HG03196 (cell line): ENCODE results near the gene TMEM179B.
A peak's percentile ranks its signal among the peaks of the same experiment; 100 is the strongest.
"Not testable (repeated sequence)": the region's sequence is repeated elsewhere in the genome, so short reads cannot be mapped to it uniquely, and the experiment has no call there.

ENCODE experiments used
- ATAC-seq: cut with Tn5 transposase; IDR thresholded peaks from one replicate; pipeline ENCODE4 v1.9.1; 2021; ENCODE audit not compliant: unreplicated experiment

The TMEM179B gene

DNA sequence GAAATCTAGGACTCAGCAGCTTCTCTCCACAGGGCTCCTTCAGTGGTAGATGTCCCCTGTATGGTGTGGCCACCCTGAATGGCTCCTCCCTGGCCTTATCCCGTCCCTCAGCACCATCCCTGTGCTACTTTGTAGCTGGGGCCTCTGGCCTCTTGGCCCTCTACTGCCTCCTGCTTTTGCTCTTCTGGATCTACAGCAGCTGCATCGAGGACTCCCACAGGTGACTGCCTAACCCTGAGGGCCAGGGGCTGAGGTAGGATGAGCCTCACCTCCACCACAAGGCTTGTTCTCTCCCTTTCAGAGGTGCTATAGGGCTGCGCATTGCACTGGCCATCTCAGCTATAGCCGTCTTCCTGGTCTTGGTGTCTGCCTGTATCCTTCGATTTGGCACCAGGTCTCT is 1.8 kb downstream of the TMEM179B start:
- ATAC-seq = no peak

DNA sequence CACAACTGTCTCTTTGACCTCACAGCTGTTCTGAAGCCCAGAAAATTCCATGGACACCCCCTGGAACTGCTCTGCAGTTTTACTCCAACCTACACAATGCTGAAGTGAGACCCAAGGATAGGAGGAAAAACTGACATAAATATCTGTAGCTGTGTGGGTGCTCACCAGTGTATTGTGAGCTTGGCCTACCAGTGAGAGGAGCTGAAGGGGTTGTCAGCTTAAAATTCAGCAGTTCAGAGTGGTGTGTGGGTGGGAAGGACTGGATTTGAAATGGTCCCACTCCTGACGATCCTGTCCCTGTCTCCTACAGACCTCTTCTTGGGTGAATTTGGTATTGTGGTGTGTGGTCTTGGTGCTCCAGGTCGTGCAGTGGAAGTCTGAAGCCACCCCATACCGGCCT is 2.4 kb downstream of the TMEM179B start:
- ATAC-seq = no peak

DNA sequence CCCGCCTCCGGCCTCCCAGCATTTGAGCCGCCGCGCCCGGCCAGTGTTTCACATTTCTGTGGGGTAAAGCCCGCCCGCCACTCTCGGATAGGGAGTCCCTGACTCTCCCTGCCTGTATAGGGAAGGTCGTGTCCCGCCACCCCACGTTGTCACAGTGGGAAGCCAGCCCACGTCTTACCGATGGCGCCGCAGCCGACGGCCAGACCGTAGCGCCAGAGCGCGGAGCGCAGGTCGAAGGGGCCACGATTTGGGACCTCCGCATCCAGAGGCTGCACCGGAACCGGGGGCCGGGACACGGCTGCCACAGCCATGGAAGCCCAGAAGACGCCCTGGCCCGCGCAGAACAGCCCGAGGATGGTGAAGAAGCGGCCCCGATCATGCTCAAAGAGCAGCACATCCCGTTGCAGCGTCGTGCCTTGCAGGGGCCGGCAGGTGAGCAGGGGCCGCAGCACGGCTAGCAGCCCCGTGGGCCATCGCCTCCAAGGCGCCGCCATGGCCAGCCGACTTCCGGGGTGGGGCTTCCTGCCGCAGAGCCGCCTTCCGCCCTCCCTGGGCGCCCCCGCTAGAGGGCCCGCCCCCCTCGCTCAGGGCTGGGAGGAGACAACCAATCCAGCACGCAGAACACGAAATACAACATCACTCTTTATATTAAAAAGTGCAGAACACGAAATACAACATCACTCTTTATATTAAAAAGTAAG is 4.4 kb downstream of the TMEM179B start, which contains the start of gene TMEM223:
TMEM223 (minus strand) TSS at position 506 of the 701 bp plus-strand sequence; CDS start at position 494, 12 bp downstream.
- peak; percentile 51 for ATAC-seq

DNA sequence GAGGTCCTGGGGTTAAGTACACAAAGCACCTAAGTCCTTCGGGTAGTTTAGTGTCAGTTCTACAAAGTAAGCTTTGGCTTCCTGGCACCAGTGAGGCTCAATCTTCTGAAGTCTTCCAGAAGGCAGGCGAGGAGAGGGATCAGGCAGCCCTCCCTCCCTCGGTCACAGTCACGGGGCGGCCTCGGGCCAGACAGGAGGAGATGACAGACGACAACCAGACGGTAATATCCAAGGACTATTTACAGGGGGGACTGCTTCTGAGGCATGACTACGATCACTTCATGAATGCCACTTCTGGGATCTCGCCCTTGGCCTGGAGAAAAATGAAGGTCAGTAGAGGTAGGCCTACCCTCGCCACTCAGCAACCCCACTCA is 5.0 kb downstream of the TMEM179B start:
- no peak for ATAC-seq

DNA sequence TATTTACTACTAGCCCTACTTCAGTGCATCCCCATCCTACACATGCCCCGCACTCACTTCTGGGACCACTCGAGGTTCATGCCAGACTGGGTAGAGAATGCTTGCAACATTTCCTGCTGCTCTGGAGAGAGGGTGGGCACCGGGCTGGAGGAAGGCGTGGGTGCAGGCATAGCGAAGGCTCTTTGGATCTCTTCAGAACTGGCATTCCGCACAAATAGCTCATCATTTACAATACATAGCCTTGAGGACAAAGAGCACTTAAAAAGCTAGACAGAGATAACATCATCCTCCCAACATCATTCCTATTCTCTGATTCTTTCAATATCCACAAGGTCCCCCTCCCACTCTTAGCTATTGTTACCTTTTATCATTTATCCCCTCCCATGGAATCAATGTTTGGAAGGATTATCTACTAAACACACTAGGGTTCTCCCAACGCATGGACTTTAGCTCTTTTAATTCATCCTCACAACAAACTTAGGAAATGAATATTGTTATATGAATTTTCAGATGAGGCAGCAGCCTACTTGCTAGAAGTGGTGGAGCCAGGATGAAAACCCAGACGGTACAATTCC is 7.1 kb downstream of the TMEM179B start:
- ATAC-seq = no peak

DNA sequence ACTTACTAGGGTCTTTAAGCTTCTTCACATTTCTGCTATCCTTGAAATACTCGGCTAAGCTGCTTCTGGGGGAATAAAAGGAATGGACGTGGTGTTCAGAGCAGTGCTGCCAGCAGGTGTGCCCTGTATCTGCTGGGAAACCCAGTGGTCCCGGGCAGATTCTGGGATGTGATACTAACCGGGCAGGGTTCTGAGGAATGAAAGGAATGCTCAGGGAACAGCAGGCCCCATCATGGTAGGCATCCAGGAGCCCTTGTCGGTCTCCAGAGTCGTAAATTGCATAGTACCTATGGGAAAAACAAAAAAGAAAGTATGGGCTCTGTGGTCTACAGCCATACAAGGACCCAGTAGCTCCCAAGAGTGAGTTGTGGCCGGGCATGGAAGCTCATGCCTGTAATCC is 9.1 kb downstream of the TMEM179B start:
- no peak for ATAC-seq

DNA sequence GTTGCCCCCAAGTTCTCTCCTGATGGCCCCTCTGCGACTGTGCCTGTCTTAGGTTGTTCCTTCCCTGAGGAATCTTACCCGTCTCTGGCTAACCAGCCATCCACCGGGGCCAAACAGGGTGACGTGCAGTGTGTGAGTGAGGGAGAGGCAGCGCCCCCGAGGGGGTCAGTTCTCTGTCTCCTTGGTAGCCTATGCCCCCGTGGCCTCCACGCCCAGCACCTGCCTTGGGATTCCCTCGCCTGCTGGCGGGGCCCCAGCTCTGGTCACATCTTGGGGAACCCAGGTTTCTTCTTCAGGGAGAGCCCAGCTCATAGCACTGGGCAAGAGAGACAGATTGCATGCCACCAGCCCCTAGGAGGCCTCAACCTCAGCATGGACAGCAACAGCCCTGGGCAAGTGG is 12.3 kb downstream of the TMEM179B start:
- ATAC-seq = no peak

DNA sequence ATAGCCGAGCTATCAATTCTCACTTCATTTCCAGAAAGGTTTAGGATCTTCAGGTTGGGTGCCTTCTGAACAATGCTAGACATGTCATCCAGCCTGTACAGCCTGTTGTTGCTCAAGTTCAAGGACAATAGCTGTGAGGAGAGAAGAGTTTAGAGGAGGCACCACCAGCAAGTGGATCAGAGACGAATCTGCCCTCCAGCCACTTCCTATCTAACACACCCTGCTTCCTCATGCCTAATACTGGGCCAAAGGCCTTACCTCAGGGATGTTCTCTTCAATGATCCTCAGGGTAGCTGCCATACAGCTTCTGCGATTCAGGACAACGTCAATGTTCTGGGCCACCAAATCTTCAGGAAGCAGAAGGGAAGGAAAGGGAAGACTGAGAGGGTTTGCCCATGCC is 13.9 kb downstream of the TMEM179B start:
- ATAC-seq = no peak

DNA sequence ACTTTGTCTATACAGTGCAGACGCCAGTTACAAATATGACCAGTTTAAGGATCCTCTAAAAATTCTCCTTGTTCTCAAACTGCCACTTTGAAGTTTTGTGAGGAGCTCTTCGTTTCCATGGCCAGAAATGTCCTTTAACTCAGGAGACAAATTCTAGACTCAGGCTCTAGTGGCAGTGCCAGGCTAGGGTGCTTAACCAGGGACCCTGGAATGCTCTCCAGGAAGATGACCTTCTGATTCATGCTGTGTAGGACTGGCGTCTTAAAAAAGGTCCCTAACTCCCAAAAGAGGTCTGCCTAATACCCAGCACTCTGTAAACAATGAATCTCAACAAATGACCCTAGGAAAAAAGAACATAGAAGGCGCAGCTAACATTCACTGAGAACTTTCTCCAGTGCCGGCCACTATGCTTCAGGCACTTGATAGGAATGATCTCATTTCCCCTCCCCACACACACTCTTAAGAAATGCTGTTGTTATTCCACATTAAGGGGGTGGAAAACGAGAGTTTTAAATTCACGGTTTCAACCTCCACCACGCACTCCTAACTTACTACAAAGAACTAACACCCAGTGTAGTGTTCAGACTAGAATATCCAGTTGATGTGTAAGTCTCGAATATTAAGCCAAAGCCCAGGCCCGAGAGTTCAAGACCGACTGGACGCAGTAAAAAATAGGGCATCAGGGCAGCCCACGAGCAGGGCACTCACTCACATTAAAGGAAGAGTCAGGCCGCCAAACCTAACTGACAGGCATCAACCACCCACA is 17.3 kb downstream of the TMEM179B start:
- ATAC-seq = no peak

DNA sequence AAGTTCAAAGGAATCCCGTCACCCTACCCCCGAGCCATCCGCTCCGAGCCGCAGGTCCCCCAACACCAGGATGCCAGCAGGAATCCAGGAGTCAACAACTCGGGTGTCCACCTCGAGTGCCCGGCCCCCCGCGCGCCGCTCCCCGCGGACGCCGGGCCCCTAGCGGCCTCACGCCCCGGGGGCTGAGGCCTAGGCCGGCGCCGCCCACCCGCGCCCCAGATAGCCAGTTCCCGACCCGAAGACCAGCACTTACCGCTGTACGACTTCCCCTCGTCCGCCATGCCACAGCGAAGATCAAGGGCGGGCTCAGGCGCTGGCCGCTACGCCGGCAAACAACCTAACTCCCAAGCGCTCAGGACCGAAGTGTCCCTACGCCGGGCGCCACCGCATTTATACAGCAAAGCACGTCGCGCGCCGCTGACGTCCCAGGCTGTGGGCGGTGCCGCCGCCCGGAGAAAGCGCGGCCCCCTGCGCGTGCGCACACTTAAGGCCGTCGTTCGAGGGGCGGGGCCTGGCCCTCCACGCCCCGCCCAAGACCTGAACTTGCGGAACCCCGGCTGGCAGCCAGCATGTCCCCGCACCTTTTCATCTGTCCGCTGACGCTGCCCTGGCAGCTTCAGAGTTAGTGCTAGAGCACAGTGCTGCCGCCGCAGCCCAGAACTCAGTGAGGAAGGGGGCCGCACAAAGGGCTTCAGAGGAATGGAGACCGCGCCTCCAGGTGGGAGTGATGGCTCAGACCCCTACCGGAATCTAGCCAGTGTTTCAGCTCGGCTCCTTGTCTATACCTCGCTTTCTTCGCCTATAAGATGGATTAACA is 18.1 kb downstream of the TMEM179B start, which contains the start of gene NXF1:
NXF1 (minus strand) TSS at position 365 of the 817 bp plus-strand sequence; CDS start at position 281, 84 bp downstream.
- ATAC-seq = peak; percentile 81

DNA sequence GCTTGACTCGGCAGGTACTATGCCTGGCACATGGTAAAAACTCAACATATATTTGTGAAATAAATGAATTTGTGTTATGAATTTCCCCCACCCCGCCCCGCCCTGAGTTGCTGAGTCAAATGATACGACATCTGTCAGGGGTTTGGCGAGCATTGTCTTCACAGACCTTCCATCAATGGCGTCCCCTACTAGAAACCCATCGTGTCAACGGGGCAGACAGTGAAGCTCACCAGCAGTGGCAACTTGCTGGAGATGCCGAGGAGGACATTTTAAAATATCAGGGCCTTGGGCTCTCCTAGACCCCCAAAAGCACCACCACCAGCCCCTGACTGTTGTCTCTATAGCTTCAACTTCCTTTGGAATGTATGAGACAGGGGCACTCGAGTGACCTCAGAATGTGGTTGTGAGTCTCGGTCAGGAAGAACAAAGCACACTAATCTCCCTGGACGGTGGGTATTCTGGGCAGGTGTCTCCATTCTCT is 18.8 kb downstream of the TMEM179B start:
- ATAC-seq = no peak

DNA sequence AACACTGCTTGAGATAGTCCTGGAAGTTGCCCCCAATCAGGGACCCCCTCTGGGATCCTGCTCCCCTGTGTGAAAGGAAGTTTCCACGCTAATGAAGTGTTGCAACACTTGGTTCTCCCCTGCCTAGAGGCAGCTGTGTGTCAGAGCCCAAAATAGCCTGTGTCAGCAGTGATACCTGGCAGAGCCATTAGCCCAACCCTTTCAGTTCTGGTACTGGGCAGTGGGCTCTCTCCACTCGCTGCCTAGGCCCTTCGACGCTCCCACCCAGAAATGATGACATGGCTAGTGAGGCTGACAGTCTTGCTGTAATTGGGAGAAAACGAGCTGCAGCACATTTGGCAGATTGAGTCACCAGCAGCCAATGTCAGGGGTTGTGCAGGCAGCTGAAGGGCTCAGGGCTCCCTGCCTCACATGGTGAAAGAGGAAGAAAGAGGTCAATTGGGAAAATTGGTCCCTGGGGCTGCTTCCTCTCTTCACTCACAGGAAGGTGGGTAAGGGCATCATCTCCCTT is 19.5 kb downstream of the TMEM179B start:
- no peak for ATAC-seq

DNA sequence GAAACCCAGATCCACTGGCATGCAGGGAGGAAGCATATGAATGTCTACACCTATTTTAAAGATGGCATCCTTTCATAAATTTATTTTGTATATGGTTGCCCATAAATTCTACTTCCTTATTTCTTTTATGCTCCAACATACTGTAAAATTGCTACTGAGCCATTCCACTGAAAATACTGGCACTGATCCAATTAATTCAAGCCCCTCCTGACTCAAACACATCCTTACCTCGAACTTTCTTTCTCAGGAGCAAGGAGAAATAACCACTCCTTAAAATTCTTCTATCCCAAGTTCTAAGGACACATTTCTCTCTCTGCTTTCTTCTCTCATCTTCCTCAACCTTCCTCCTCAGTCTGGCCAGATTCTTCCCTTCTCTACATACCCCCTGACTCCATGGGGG is 23.5 kb downstream of the TMEM179B start:
- ATAC-seq = no peak

DNA sequence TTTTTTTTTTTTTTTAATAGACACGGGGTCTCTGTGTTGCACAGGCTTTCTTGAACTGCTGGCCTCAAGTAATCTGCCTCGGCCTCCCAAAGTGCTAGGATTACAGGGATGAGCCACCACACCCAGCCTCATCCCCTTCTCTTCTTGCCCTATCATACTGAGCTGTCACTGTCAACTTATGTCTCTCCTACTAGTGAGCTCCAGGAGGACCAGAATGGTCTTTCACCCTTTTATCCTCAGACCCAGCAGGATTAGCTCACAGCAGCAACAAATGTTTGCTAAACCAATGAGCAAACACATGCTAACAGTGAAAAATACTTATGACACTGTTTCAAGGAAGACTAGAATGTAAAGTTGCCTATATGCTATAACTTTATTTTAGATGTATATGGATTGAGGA is 24.5 kb downstream of the TMEM179B start:
- no peak for ATAC-seq

DNA sequence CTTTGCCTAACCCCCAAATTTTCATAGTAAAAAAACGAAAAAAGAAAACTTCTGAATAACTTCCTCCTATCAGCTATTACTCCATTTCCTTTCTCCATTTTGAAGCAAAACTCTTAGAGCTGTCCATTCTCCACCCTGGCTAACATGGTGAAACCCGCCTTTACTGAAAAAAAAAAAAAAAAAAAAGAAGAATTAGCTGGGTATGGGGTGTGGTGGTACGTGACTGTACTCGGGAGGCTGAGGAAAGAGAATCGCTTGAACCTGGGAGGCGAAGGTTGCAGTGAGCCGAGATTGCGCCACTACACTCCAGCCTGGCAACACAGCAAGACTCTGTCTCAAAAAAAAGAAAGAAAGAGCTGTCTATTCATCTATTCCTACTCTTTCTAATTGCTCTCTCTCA is 29.4 kb downstream of the TMEM179B start:
- no peak for ATAC-seq

DNA sequence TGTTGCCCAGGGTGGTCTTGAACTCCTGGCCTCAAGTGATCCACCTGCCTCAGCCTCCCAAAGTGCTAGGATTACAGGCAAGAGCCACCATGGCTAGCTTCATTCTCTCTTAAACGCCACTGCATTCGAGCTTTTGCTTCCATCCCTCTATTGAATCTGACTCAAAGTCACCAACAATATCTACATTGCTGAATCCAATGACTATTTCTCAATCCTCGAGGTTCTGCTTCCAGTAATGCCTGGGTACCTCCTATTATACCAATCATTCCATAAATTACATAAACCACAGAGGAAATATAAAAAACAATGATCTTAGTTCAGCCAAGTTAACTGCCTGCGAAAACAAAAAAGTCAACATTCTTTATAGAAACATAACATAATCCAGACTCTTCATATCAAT is 29.9 kb downstream of the TMEM179B start:
- no peak for ATAC-seq

DNA sequence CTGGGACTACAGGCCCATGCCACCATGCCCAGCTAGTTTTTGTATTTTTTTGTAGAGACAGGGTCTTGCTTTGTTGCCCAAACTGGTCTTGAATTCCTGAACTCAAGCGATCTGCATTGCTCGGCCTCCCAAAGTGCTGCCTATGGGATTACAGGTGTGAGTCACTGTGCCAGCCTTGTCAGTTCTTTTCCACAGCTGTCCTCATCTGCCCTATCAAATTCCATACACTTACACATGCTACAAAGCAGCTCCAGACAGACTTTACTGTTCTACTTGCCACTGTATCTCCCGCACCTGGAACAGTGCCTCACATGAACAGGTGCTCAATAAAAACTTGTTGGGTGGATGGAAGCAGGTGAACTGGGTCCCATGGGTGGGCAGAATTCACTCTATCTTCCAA is 36.5 kb downstream of the TMEM179B start:
- no peak for ATAC-seq

DNA sequence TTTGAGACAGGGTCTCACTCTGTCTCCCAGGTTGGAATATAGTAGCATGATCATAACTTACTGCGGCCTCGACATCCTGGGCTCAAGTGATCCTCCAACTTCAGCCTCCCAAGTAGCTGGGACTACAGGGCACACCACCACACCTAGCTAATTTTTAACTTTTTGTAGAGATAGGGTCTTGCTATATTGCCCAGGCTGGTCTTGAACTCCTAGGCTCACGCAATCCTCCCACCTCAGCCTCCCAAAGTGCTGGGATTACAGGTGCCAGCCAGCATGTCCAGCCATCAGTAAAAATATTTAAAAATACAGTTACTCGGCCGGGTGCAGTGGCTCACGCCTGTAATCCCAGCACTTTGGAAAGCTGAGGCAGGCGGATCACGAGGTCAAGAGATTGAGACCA is 40.9 kb downstream of the TMEM179B start:
- not testable (repeated sequence) for ATAC-seq

DNA sequence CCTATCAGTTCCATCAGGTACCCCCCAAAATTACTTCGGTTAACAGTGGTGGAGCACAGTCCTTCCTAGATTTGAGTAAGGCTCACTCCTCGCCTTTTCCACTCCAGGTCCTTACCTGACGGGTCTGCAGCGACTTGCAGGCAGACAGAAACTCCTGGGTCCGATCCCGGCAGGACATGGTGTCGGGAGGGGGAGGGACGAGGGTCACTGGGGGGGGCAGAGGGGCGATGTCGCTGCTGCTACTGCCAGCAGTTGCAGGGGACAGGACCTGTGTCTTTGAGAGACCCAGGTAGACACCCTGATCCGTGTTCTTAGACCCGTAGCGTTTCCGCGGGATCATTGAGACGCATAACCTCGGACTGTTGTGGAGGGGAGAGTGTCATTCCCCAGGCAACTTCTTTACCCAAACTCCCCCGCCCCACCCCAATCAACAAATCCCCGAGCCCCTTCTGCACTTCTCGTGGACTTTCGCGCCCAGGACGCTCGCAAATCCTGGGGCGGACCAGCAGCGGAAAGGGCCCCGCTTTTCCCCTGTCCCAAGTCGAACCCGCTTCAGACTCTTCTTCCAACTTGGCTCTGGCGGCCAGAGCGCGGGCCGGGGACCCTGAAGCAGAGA is 43.8 kb downstream of the TMEM179B start:
- no peak for ATAC-seq
